Stimulated activated CD8-positive, alpha-beta memory T cell treated with anti-CD3 and anti-CD28 coated beads, Interleukin-2, amount 100 ng/mL, for 1 hour (primary cell): ENCODE data around the gene TAF11L2.
"Not testable (repeated sequence)": the region's sequence is repeated elsewhere in the genome, so short reads cannot be mapped to it uniquely, and the experiment has no call there.

Experiments
- DNase-seq, 2 donors: peaks; one replicate each; pipeline ENCODE4 v3.0.0-alpha.2; 2020; ENCODE audit warnings: low read depth in 2 of 2

Gene TAF11L2

GRCh38 chr5:17526504-17526903, 28.5 kb downstream of the TAF11L2 start:
- DNase-seq: not testable (repeated sequence)

- not testable (repeated sequence) for DNase-seq
Observed at GRCh38 chr5:17528369-17528768, 30.3 kb downstream of the TAF11L2 start, which contains the start of gene TAF11L6. Gene TAF11L6, plus strand, starts transcription at chr5:17528669.
